NCI-H446 (cell line): Measurements from ENCODE around the gene MRPL58.
A peak's percentile ranks its signal among the peaks of the same experiment; 100 is the strongest.
"Not testable (repeated sequence)": the region's sequence is repeated elsewhere in the genome, so short reads cannot be mapped to it uniquely, and the experiment has no call there.

ENCODE experiments used
- DNase-seq, 2 experiments: peaks; one replicate each; lab custom pipeline; 2025; lab: John Stamatoyannopoulos, UW

Gene MRPL58

GRCh38 chr17:75013092-75013559, 656 bp downstream of the MRPL58 start:
- DNase-seq: no peak

- DNase-seq: no peak
Observed at GRCh38 chr17:75019146-75019545, 6.7 kb downstream of the MRPL58 start.

DNA sequence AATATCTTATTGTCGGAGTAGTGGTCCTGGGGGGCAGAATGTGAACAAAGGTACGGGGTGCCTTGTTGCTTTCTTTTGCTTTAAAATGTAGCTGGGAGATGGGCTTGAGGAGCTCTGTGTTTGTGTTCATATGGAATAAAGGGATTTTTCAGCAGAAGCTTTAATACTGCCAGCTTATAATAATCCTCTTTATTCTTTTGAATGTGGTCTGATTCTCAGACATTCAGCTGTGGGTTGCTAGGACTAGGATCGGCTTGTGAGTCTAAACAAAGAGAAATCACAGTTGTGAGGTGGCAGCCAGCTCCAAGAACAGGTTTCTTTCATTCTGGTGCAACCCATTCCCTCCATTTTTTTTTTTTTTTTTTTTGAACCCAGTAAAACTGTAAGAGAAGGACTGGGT, 7.2 kb downstream of the MRPL58 start:
- DNase-seq: no peak

DNA sequence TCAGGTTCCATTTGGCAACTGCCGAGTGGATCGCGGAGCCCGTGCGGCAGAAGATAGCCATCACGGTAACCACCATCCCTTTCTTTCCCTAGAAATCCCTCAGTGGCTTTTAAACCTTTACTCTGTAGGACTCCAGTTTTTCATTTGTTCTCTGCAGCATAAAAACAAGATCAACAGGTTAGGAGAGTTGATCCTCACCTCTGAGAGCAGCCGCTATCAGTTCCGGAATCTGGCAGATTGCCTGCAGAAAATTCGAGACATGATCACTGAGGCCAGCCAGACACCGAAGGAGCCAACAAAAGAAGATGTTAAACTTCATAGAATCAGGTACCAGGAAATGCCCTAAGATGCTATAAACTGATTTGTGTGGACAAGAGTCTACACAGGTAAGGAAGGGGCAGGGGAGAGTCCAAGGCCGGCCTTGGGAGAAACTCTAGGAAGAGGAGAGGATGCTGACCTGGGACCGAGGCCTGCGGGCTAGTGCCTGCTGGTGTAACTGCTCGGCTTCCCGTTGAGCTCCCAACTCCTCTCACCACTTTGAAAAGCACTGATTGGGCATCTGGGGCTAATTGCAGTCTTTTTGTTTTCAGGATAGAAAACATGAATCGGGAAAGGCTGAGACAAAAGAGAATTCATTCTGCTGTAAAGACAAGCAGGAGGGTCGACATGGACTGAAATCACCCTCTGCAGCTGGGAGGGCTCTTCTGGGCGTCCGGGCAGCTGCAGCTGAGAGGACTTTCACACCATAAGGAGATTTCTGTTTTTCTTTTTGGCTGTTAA, 8.1 kb downstream of the MRPL58 start:
- no peak for DNase-seq

GRCh38 chr17:75024686-75025397, 12.4 kb downstream of the MRPL58 start:
- no peak for DNase-seq

- DNase-seq: not testable (repeated sequence)
Observed at GRCh38 chr17:75025398-75025734, 12.9 kb downstream of the MRPL58 start.

- not testable (repeated sequence) for DNase-seq
Observed at GRCh38 chr17:75026650-75027049, 14.2 kb downstream of the MRPL58 start.

- no peak for DNase-seq
Observed at GRCh38 chr17:75030161-75030560, 17.7 kb downstream of the MRPL58 start.

- DNase-seq: peak; percentile 93
Observed at GRCh38 chr17:75031972-75032719, 19.7 kb downstream of the MRPL58 start.

GRCh38 chr17:75032720-75033280, 20.3 kb downstream of the MRPL58 start:
- peak; percentile 57 to 70 for DNase-seq

DNA sequence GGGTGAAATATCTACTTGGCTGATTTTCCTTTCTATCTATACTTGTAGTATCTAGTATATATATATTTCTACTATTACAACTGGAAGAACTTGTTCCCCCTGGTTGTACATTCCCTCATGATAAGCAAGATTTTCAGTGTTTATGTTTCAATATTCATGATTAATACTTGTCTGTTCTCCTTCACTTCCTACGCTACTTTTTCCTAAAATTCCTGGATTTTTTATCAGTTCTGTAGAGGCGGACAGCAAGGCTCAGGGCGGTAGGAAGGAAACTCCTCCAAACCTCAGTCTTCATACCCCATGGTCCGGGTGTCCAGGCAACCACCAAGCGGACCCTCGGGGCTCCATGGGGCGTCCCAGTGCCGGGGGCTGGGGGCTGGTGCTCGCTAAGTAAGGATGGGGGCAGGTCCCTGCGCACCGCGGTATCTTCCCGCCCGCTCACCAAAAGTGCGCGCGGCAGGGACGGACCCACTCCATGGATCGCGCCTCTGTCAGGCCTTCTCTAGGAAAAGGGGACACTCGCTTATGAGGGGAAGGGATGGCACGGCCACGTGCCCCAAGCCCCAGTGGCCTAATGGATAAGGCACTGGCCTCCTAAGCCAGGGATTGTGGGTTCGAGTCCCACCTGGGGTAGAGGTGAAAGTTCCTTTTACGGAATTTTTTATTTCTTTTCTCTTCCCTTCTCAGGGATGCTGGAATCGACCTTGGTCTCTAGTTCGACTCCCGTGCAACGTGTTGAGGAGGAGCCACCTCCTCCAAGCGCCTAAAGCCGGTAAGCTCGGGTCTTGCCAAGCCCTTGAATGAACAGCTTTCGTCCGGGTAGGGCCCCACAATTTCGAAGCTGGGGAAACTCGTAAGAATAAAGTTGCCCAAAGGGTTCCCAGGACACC, 21.1 kb downstream of the MRPL58 start:
- peak; percentile 95 to 98 for DNase-seq

DNA sequence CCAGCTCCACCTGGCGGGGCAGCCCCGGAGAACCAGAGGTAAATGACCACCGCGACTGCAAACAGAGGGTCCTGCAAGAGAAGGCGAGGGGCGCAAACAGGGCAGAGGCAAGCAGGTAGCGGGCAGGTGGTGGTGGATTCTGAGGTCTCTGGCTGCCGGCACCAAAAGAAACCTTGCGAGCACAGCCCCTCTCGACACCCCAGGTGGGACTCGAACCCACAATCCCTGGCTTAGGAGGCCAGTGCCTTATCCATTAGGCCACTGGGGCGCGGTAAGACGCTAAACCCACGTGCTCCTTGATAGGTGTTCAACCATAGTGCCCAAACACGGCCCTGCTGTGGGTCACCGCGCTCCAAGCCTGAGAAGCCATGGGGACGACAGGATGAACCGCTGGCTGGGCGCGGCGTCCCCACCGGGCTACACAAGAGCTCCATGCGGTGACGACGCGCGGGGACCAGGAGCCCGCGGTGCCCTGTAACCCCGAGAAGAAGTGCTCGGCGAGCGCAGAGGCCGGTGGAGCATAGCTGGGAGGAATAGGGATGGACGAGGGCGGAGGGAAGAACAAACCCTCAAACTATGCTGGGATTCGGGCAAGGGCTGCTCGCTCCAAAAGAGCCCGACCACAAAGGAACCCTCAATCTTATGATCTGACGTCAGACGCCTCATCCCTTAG, 21.9 kb downstream of the MRPL58 start:
- peak; percentile 77 to 93 for DNase-seq

DNA sequence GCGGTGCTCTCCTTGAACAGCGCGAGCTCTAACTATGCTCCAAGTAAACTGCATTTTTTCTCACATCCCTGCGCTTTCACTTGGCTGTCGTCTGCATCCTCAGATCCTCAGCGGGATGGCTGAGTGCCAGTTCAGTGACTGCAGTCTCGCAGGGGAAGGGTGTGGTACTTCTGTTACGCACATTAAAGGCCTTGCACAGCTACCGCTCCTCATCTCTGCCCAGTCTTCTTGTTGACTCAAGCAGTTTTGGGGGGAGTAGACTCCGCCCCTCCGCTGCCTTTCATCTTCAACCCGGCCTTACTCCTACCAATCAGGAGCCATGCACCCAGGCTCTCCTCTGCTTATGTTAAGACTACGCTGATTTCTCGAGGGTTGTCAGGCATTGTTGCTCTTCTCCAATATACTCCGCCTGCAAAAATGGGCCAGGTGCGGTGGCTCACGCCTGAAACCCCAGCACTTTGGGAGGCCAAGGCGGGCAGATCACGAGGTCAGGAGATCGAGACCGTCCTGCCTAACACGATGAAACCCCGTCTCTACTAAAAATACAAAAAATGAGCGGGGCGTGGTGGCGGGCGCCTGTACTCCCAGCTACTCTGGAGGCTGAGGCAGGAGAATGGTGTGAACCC, 24.3 kb downstream of the MRPL58 start:
- DNase-seq: peak in 1 of 2 experiments; percentile 23

DNA sequence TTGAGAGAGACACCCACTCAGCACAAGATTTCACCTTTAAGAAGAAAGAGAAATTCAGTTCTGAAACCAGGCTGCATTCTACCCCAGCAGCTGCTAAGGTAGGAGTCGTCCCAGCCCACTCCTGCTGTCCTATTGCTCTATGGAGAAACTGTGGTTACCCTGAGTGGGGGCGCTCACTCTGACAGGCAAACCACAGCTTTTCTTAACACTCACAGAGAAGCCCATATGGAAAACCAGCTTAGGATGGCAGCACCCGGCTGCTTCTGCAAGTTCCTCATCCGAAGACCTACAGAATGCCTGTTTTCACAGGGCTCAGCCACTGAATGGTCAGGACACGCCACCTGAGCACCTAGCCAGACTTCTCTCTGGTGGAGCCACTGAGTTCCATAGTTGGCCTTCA, 26.8 kb downstream of the MRPL58 start:
- DNase-seq: no peak

DNA sequence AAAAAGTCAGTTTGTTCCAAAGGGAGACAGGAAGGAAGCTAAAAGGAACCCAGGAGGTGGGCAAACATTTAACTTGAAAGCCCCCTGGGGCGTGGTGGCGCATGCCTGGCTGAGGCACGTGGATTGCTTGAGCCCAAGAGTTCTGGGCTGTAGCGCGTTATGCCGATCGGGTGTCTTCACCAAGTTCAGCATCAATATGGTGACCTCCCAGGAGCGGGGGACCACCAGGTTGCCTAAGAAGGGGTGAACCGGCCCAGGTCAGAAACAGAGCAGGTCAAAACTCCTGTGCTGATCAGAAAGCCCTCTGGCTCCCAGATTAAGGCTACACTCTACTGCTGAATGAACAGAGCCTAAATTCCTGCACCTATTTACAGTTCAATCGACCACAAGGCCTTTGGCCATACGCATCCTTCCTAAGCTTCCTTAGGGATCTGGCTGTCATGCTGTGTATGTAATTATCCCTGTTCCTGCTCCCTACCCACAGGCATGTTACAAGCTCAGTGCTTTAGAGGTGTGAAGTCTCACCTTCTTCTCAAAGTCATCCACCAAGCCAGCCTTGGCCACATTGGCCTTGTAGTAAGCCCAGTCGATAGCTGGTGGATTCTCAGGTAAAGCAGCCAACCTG, 29.3 kb downstream of the MRPL58 start:
- no peak for DNase-seq

GRCh38 chr17:75043789-75044188, 31.3 kb downstream of the MRPL58 start:
- DNase-seq: not testable (repeated sequence)

DNA sequence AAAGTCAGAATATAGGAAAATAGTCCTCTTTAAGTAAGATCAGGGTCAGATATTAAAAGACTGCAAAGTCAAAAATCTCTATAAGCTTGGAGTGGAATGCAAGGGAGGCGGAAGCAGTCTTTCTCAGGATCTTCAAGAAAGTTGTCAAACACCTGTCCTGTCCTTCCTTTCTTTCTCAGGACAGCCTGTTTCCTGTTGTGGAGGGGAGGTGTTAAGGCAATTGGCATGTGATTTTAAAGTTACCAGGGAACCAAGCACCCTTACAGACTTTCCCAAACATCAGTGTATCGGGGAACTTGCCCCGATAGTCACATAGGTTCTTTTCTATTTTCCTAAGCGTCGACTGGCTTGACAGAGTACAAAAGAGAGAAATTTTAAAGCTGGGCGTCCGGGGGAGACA, 32.2 kb downstream of the MRPL58 start:
- DNase-seq: no peak

DNA sequence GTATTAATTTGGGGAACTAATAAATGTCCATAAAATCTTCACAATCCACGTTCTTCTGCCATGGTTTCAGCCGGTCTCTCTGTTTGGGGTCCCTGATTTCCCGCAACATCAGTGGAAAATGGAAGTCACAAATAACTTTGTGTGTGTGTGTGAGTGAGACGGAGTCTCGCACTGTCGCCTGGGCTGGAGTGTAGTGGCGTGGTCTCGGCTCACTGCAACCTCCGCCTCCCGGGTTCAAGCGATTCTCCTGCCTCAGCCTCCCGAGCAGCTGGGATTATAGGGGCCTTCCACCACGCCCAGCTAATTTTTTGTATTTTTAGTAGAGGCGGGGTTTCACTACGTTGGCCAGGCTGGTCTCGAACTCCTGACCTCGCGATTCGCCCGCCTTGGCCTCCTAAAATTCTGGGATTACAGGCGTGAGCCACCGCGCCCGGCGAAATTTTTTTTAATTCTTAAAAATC, 33.5 kb downstream of the MRPL58 start:
- not testable (repeated sequence) for DNase-seq

DNA sequence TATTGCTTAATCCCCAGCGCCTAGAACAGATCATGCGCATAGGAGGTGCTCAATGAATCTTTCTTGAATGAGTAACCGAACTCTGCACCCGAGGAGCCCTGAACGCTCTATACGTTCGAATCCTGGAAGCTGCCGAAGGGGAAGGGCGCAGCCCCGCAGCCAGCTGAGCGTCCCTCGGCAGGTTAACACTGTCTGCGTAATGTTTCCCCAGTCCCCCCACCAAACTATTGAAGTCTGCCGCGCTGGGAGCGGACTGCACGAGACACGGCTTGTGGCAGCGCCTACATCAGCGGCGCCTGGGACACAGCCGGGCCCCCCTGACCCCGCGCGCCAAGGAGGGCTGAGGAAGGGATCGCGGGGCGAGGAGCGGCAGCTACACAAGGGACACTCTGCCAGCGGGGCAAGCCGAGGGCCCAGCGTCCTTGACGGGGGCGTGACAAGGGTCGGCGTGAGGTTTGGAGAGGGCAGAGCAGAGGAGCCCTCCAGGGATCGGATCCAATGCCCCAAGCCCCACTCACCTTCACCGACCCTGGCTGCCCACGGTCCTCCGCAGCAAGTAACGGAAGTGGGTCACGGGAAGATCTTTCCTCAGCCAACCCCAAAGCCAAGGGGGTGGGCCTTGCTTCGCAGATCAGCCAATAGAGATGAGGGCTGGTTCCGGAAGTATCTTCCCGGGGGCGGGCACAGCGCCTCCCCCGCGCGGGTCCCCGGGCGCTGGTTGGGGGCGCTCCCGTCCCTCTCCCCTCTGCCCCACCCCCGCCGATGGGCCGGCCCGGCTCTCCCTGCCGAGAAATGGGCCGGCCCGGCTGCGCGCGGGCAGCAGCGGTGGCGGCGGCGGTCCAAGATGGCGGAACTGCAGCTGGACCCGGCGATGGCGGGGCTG, 34.2 kb downstream of the MRPL58 start, which contains the start of the genes ATP5PD and KCTD2:
ATP5PD (minus strand) TSS at position 563 of the 883 bp plus-strand sequence. CDS start 4,319 bp downstream, outside the sequence.
KCTD2 (plus strand) TSS at position 819 of the 883 bp plus-strand sequence; CDS start at position 845, 26 bp downstream.
- DNase-seq: peak; percentile 87 to 97
